HepG2 (cell line): Measurements from ENCODE around the gene HOMEZ. TPM values are rescaled to one million over a fixed set of nuclear protein-coding genes. Genes with fewer than 3 reads are reported as not detected.

Experiments used
- AHR ChIP-seq: IDR thresholded peaks from 2 replicates; pipeline ENCODE4 v1.6.1; 2018; ENCODE audit warnings: missing genetic modification reagents, missing compliant biosample characterization
- ATF4 ChIP-seq, 2 experiments: fragments of 450-650 bp in 1 of 2; sonication (generic) in 1 of 2; formaldehyde crosslinking; IDR thresholded peaks; 2 replicates each; pipeline versions ENCODE4 v1.5.0 to v1.8.0; 2020 to 2022; ENCODE audit warnings: mild to moderate bottlenecking in 1 of 2, missing genetic modification reagents in 1 of 2
- MYC ChIP-seq: sonication (generic); formaldehyde crosslinking; IDR thresholded peaks from 2 replicates; pipeline ENCODE4 v1.9.0; 2021; ENCODE audit warnings: missing genetic modification reagents, borderline replicate concordance
- TAF1 ChIP-seq: sonication (generic); formaldehyde crosslinking; IDR thresholded peaks from 2 replicates; pipeline ENCODE4 v1.4.0; 2020; ENCODE audit warnings: missing genetic modification reagents
- YEATS2 ChIP-seq: sonication (generic); formaldehyde crosslinking; IDR thresholded peaks from 2 replicates; pipeline ENCODE4 v1.4.0; 2020; ENCODE audit warnings: missing genetic modification reagents, borderline replicate concordance
- ZNF318 ChIP-seq: sonication (generic); formaldehyde crosslinking; IDR thresholded peaks from 2 replicates; pipeline ENCODE4 v1.4.0; 2020; ENCODE audit warnings: mild to moderate bottlenecking, missing genetic modification reagents
- ZNF567 ChIP-seq: sonication (generic); formaldehyde crosslinking; IDR thresholded peaks from 2 replicates; pipeline ENCODE4 v1.8.1; 2023; ENCODE audit warnings: mild to moderate bottlenecking, missing genetic modification reagents, borderline replicate concordance
- ZSCAN12 ChIP-seq: sonication (generic); formaldehyde crosslinking; IDR thresholded peaks from 2 replicates; pipeline ENCODE4 v1.9.0; 2021; ENCODE audit warnings: mild to moderate bottlenecking, missing genetic modification reagents
- polyA plus RNA-seq, 8 experiments: library from polyadenylated mRNA; depleted of rRNA in 3 of 8; stranded (reverse) in 7 of 8; unstranded in 1 of 8; fragments of >200 nt; fragmentation: Illumina TruSeq in 4 of 8; extraction: Trizol in 4 of 8; gene quantifications; 2 replicates each; pipeline versions ENCODE4 v1.2.1 to v1.2.3, GENCODE V29; 2011 to 2016; ENCODE audit warnings: low read depth in 4 of 8, missing spikeins in 1 of 8, mixed read lengths in 1 of 8; ENCODE audit not compliant: insufficient read depth in 1 of 8
- total RNA-seq, 5 experiments: library from RNA; depleted of rRNA; stranded (reverse); fragments of >200 nt; fragmentation: Illumina TruSeq; extraction: Trizol; gene quantifications; 2 replicates each; pipeline ENCODE4 v1.2.3, GENCODE V29; 2016; ENCODE audit warnings: low read depth in 1 of 5
- TF ChIP-seq, protein P1 (sequence below): sonication (generic); formaldehyde crosslinking; IDR thresholded peaks from 2 replicates; pipeline ENCODE4 v1.4.0; 2020; ENCODE audit warnings: missing genetic modification reagents, borderline replicate concordance
- TF ChIP-seq, protein P2 (sequence below): sonication (generic); formaldehyde crosslinking; IDR thresholded peaks from 2 replicates; pipeline ENCODE4 v1.9.0; 2021; ENCODE audit warnings: missing genetic modification reagents, borderline replicate concordance

The HOMEZ gene
- total and polyA plus RNA-seq, 2 of the 13 experiments (the other 11 are each of a cell fraction or from before 2014, with no cell fraction given), result 14.5 to 31.8 TPM

GRCh38 chr14:23294734-23295561 lies 9.0 kb upstream of the HOMEZ start (continued):
- TF ChIP-seq, protein P1, sequence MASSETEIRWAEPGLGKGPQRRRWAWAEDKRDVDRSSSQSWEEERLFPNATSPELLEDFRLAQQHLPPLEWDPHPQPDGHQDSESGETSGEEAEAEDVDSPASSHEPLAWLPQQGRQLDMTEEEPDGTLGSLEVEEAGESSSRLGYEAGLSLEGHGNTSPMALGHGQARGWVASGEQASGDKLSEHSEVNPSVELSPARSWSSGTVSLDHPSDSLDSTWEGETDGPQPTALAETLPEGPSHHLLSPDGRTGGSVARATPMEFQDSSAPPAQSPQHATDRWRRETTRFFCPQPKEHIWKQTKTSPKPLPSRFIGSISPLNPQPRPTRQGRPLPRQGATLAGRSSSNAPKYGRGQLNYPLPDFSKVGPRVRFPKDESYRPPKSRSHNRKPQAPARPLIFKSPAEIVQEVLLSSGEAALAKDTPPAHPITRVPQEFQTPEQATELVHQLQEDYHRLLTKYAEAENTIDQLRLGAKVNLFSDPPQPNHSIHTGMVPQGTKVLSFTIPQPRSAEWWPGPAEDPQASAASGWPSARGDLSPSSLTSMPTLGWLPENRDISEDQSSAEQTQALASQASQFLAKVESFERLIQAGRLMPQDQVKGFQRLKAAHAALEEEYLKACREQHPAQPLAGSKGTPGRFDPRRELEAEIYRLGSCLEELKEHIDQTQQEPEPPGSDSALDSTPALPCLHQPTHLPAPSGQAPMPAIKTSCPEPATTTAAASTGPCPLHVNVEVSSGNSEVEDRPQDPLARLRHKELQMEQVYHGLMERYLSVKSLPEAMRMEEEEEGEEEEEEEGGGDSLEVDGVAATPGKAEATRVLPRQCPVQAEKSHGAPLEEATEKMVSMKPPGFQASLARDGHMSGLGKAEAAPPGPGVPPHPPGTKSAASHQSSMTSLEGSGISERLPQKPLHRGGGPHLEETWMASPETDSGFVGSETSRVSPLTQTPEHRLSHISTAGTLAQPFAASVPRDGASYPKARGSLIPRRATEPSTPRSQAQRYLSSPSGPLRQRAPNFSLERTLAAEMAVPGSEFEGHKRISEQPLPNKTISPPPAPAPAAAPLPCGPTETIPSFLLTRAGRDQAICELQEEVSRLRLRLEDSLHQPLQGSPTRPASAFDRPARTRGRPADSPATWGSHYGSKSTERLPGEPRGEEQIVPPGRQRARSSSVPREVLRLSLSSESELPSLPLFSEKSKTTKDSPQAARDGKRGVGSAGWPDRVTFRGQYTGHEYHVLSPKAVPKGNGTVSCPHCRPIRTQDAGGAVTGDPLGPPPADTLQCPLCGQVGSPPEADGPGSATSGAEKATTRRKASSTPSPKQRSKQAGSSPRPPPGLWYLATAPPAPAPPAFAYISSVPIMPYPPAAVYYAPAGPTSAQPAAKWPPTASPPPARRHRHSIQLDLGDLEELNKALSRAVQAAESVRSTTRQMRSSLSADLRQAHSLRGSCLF (CRISPR knock-in tag), result peak; percentile 36; the same call in 1 of the 2 replicates
- TF ChIP-seq MYC (CRISPR knock-in tag) (peak; percentile 62; the same call in 1 of the 2 replicates), ZNF318 (CRISPR knock-in tag) (no peak; the same call in 1 of the 2 replicates), TAF1 (CRISPR knock-in tag) (0 out of 2 replicates have a peak, but pooled peaks have one; percentile 24), ZNF567 (CRISPR knock-in tag) (peak; percentile 67; the same call in 1 of the 2 replicates), ZSCAN12 (CRISPR knock-in tag) (0 out of 2 replicates have a peak, but pooled peaks have one; percentile 53), ATF4 (CRISPR knock-in tag; IDR thresholded peaks at IDR 0.05) (peak in 1 of 2 experiments; percentile 24; a peak in 1 of 4 replicates), YEATS2 (CRISPR knock-in tag) (no peak; the same call in 1 of the 2 replicates), AHR (peak; percentile 36; the same call in 1 of the 2 replicates)
- TF ChIP-seq, protein P2, sequence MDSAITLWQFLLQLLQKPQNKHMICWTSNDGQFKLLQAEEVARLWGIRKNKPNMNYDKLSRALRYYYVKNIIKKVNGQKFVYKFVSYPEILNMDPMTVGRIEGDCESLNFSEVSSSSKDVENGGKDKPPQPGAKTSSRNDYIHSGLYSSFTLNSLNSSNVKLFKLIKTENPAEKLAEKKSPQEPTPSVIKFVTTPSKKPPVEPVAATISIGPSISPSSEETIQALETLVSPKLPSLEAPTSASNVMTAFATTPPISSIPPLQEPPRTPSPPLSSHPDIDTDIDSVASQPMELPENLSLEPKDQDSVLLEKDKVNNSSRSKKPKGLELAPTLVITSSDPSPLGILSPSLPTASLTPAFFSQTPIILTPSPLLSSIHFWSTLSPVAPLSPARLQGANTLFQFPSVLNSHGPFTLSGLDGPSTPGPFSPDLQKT, result no peak
